Loucy (cell line): ENCODE results near the gene OBP2A.
"Not testable (repeated sequence)": the region's sequence is repeated elsewhere in the genome, so short reads cannot be mapped to it uniquely, and the experiment has no call there.

Experiments
- H2AFZ ChIP-seq: fragments of 200-600 bp; sonication (generic); 2 replicates; pipeline ENCODE4 v1.6.0; 2016; ENCODE audit warnings: antibody characterized with exemption, mild to moderate bottlenecking, low read length, moderate library complexity
- H3F3A ChIP-seq: fragments of 200-600 bp; 2 replicates; pipeline ENCODE4 v1.6.0; 2016; ENCODE audit warnings: antibody characterized with exemption, low read depth, mild to moderate bottlenecking
- H3K27me3 ChIP-seq: fragments of 200-600 bp; sonication (generic); 2 replicates; pipeline ENCODE4 v1.6.1; 2014; ENCODE audit warnings: low read length, mild to moderate bottlenecking; ENCODE audit not compliant: insufficient read depth, poor library complexity, severe bottlenecking
- H3K36me3 ChIP-seq: fragments of 200-600 bp; sonication (generic); 2 replicates; pipeline ENCODE4 v1.6.1; 2016; ENCODE audit warnings: low read length; ENCODE audit not compliant: insufficient read depth
- H3K4me1 ChIP-seq: fragments of 200-600 bp; sonication (generic); 2 replicates; pipeline ENCODE4 v1.5.1; 2014; ENCODE audit warnings: low read length, mild to moderate bottlenecking; ENCODE audit not compliant: insufficient read depth, poor library complexity, severe bottlenecking
- H3K4me2 ChIP-seq: fragments of 200-600 bp; sonication (generic); 2 replicates; pipeline ENCODE4 v1.6.0; 2014; ENCODE audit warnings: antibody characterized with exemption, low read length, low read depth, mild to moderate bottlenecking; ENCODE audit not compliant: poor library complexity, severe bottlenecking
- H3K4me3 ChIP-seq: fragments of 200-600 bp; sonication (generic); 2 replicates; pipeline ENCODE4 v1.5.1; 2014; ENCODE audit warnings: low read length, mild to moderate bottlenecking, mixed read lengths; ENCODE audit not compliant: poor library complexity, severe bottlenecking
- H3K79me2 ChIP-seq: fragments of 200-600 bp; sonication (generic); 2 replicates; pipeline ENCODE4 v1.6.1; 2014; ENCODE audit warnings: low read length; ENCODE audit not compliant: insufficient read depth
- H3K9ac ChIP-seq: fragments of 200-600 bp; sonication (generic); 2 replicates; pipeline ENCODE4 v1.6.0; 2014; ENCODE audit warnings: mild to moderate bottlenecking, low read depth, low read length, moderate library complexity; ENCODE audit not compliant: poor library complexity, severe bottlenecking
- H3K9me2 ChIP-seq: fragments of 200-600 bp; sonication (generic); replicated peaks from 2 replicates; pipeline ENCODE4 v1.6.1; 2016; ENCODE audit warnings: low read depth, low read length, mixed read lengths
- H3K9me3 ChIP-seq: fragments of 200-600 bp; sonication (generic); 2 replicates; pipeline ENCODE4 v1.6.1; 2014; ENCODE audit warnings: mild to moderate bottlenecking, antibody characterized with exemption, low read length, low read depth; ENCODE audit not compliant: insufficient read depth
- H4K20me1 ChIP-seq: fragments of 200-600 bp; sonication (generic); 2 replicates; pipeline ENCODE4 v1.6.0; 2014; ENCODE audit warnings: antibody characterized with exemption, low read length, mild to moderate bottlenecking; ENCODE audit not compliant: insufficient read depth, poor library complexity, severe bottlenecking
- EZH2phosphoT487 ChIP-seq: fragments of 200-600 bp; IDR thresholded peaks from 2 replicates; pipeline ENCODE4 v1.6.1; 2018; ENCODE audit warnings: antibody characterized with exemption, mild to moderate bottlenecking, moderate library complexity, borderline replicate concordance
- TF ChIP-seq, protein P1 (sequence below): fragments of 200-600 bp; sonication (generic); conservative IDR thresholded peaks from 2 replicates; pipeline ENCODE4 v1.5.1; 2014; ENCODE audit warnings: mild to moderate bottlenecking, antibody characterized with exemption, low read length

The OBP2A gene, protein sequence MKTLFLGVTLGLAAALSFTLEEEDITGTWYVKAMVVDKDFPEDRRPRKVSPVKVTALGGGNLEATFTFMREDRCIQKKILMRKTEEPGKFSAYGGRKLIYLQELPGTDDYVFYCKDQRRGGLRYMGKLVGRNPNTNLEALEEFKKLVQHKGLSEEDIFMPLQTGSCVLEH

DNA sequence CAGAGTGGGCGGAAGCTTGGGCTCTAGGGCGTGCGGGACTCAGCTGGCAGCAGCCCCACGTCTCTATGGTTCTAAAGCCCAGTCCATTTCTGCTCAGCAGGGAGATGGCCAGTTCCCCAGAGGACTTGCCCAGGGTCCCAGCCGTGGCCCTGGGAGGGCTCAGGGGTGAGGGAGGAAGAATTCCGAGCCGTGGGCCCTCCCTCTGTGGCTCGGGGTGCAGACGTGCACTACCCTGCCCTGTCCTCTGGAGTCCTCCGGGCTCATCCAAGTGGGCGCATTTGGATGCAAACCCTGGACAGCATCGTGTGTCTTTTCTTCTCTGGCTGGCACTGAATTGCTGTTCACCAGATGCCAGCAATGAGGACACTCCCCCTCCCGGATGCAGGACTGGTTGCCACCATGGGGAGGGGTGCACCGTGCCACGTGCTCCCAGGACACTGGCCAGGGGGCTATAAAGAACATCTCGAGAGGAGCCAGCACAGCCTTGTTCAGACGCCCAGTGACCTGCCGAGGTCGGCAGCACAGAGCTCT is at the start of gene OBP2A:
TSS of gene OBP2A (plus strand) at position 481 of the 531 bp plus-strand sequence. CDS start 55 bp downstream, outside the sequence.
- not testable (repeated sequence) for H3K9ac ChIP-seq, H3F3A ChIP-seq, H3K4me2 ChIP-seq, H2AFZ ChIP-seq, H3K9me2 ChIP-seq, H3K79me2 ChIP-seq, H3K4me3 ChIP-seq, H3K36me3 ChIP-seq, H3K27me3 ChIP-seq, H3K9me3 ChIP-seq, H4K20me1 ChIP-seq, H3K4me1 ChIP-seq

DNA sequence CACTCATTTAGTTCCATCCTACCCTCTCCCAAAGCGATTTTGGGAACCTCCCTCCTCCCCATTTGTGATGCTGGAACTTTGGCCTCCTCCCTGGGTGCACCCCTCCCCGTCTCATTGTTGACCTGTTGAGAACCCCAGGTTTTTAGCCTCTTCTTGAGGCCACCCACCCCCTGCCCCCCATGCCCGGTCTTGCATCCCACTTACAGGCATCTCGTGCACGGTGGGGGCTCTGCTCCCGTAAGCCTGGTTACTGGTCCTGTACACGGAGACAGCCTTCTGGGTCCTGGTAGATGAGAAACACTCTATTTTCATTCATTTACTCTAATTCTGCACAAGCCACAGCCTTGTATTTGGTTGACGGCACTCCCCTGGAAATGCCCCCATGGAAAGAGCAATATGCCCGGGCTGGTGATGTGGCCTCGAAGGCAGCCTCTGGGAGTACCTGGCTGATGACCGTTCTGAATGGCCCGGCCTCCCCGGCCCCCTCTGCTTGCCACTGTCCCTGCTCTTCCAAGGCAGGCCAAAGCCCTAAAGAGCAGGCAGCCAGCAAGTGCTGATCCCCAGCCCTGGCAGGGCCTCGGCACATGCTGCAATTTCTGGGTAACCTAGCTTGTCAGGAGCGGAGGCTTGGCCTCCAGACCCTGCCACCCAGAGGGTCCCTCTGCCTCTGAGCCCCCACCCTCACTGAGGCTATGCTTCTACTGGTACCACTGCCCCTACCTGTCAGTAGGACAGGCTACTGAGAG is 47.4 kb upstream of the OBP2A start:
- no peak overlapping the region for H3K4me3 ChIP-seq

DNA sequence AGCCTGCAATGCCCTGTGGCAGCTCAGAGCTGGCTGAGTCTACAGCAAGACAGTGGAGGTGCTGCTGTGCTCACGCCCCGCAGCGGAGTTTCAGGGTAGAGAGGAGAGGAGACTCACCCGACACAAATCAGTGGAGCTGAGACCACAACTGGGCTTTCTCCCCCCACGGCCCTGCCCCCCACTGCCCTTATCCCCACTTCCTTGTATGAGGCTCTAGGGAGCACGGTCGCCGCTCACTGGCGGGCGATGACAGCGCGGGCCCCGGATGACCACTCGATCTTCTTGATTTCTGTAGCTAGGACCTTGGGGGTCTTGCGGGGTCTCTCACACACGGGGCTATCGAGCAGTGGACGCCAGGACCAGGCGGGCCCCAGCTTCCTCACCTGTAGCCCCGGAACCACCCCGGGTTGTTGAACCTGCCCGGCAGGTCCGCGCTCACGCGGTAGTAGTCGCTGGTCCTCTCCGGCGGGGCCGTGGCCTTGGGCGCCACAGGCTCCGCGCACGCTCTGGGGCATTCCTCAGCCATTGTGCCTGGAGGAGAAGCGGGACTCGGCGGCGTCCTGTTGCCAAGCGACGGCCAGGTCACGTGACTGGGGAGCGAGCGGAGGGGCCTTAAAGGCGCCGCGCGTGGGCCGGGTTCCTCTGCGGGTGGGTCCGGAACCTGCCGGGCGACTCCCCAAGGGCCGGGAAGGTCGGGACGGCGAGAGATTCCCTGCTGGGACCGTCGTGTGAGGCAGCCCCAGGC is 46.4 kb upstream of the OBP2A start:
- Histone ChIP-seq H3K4me3 (peak overlapping the region; percentile 74), H3F3A (no peaks in the 10 kb centered on the region), H3K4me2 (peak overlapping the region; percentile 89), H3K9me3 (no peaks in the 10 kb centered on the region), H3K9me2 (no peaks in the 10 kb centered on the region), H3K36me3 (peaks cover 16% of the 10 kb centered on the region; the same call in 1 of the 2 replicates), H3K79me2 (peaks cover 24% of the 10 kb centered on the region), H3K9ac (peak overlapping the region; percentile 60), H3K4me1 (peaks cover 10% of the 10 kb centered on the region), H3K27me3 (peaks cover 3% of the 10 kb centered on the region), H4K20me1 (peaks cover 28% of the 10 kb centered on the region), H2AFZ (peak overlapping the region; percentile 86)
- TF ChIP-seq, protein P1, sequence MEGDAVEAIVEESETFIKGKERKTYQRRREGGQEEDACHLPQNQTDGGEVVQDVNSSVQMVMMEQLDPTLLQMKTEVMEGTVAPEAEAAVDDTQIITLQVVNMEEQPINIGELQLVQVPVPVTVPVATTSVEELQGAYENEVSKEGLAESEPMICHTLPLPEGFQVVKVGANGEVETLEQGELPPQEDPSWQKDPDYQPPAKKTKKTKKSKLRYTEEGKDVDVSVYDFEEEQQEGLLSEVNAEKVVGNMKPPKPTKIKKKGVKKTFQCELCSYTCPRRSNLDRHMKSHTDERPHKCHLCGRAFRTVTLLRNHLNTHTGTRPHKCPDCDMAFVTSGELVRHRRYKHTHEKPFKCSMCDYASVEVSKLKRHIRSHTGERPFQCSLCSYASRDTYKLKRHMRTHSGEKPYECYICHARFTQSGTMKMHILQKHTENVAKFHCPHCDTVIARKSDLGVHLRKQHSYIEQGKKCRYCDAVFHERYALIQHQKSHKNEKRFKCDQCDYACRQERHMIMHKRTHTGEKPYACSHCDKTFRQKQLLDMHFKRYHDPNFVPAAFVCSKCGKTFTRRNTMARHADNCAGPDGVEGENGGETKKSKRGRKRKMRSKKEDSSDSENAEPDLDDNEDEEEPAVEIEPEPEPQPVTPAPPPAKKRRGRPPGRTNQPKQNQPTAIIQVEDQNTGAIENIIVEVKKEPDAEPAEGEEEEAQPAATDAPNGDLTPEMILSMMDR, result no peak; the same call in 1 of the 2 replicates
- TF ChIP-seq EZH2phosphoT487, result no peak

More for the DNA sequence above, 47.4 kb upstream of the OBP2A start:
- H3K36me3 ChIP-seq, result peaks cover 6% of the 10 kb centered on the region; the same call in 1 of the 2 replicates
- H2AFZ ChIP-seq, result peak overlapping the region; percentile 55; the same call in 1 of the 2 replicates
- H3K27me3 ChIP-seq, result peaks cover 3% of the 10 kb centered on the region
- peaks cover 24% of the 10 kb centered on the region for H3K79me2 ChIP-seq
- TF ChIP-seq, protein P1, result no peak
- TF ChIP-seq EZH2phosphoT487, result no peak
- peaks cover 10% of the 10 kb centered on the region for H3K4me1 ChIP-seq
- H4K20me1 ChIP-seq, result peaks cover 28% of the 10 kb centered on the region
- H3K9me3 ChIP-seq, result no peaks in the 10 kb centered on the region
- no peak overlapping the region for H3K4me2 ChIP-seq
- H3K9ac ChIP-seq, result no peak overlapping the region
- H3K9me2 ChIP-seq, result no peaks in the 10 kb centered on the region
- H3F3A ChIP-seq, result no peaks in the 10 kb centered on the region
